Osteoblast (primary cell): ENCODE data around the gene GPR85. TPM values are rescaled to one million over a fixed set of nuclear protein-coding genes. Genes with fewer than 3 reads are reported as not detected.

Source experiments
- DNase-seq: peaks from one replicate; pipeline ENCODE4 v3.0.0; 2011; ENCODE audit warnings: low spot score, mixed read lengths; ENCODE audit not compliant: insufficient read length; ENCODE audit errors: missing footprints
- H2AFZ ChIP-seq: 2 replicates; pipeline ENCODE4 v1.6.0; 2011; ENCODE audit warnings: mild to moderate bottlenecking, low read length
- H3K27ac ChIP-seq: 2 replicates; pipeline ENCODE4 v1.5.1; 2011; ENCODE audit warnings: mild to moderate bottlenecking, low read depth, low read length, moderate library complexity
- H3K27me3 ChIP-seq: 2 replicates; pipeline ENCODE4 v1.6.0; 2012; ENCODE audit warnings: mild to moderate bottlenecking, control low read depth, inconsistent platforms, low read length, moderate library complexity; ENCODE audit not compliant: insufficient read depth
- H3K36me3 ChIP-seq: 2 replicates; pipeline ENCODE4 v1.5.1; 2011; ENCODE audit warnings: mild to moderate bottlenecking, low read length, control low read depth, moderate library complexity; ENCODE audit not compliant: insufficient read depth
- H3K4me1 ChIP-seq: 2 replicates; pipeline ENCODE4 v1.5.1; 2011; ENCODE audit warnings: mild to moderate bottlenecking, low read length, control low read depth, moderate library complexity; ENCODE audit not compliant: insufficient read depth
- H3K4me2 ChIP-seq: 2 replicates; pipeline ENCODE4 v1.6.0; 2011; ENCODE audit warnings: mild to moderate bottlenecking, low read length; ENCODE audit not compliant: insufficient read depth
- H3K4me3 ChIP-seq: fragments of 200-600 bp; sonication (generic); 3 replicates; pipeline ENCODE4 v1.5.1; 2012; ENCODE audit warnings: mild to moderate bottlenecking, low read length, inconsistent platforms; ENCODE audit not compliant: insufficient read depth
- H3K79me2 ChIP-seq: 2 replicates; pipeline ENCODE4 v1.6.0; 2012; ENCODE audit warnings: mild to moderate bottlenecking, low read length, control low read depth, inconsistent platforms; ENCODE audit not compliant: insufficient read depth
- H3K9me3 ChIP-seq: 2 replicates; pipeline ENCODE4 v1.5.1; 2011; ENCODE audit warnings: low read depth, low read length, control low read depth
- H4K20me1 ChIP-seq: 2 replicates; pipeline ENCODE4 v1.6.0; 2012; ENCODE audit warnings: mild to moderate bottlenecking, low read length, control low read depth; ENCODE audit not compliant: insufficient read depth
- CTCF ChIP-seq: IDR thresholded peaks from 2 replicates; pipeline ENCODE4 v1.5.1; 2011; ENCODE audit warnings: mild to moderate bottlenecking, low read depth, low read length, moderate library complexity; ENCODE audit errors: extremely low read depth
- total RNA-seq: library from RNA; depleted of rRNA; stranded (reverse); fragments of >200 nt; gene quantifications from 2 replicates; pipeline ENCODE4 v1.2.3, GENCODE V29; 2012

Gene GPR85
- total RNA-seq, 1 donor, result 7.2 TPM

- no peak for TF ChIP-seq CTCF
- Histone ChIP-seq H3K4me2 (no peak overlapping the region), H3K36me3 (no peaks in the 10 kb centered on the region)
Observed at GRCh38 chr7:113092762-113093161, 6.1 kb upstream of the GPR85 start.

GRCh38 chr7:113087071-113087998 lies 708 bp upstream of the GPR85 start:
- no peaks in the 10 kb centered on the region for H3K36me3 ChIP-seq
- H3K79me2 ChIP-seq, result no peaks in the 10 kb centered on the region
- peak overlapping the region; percentile 69 for H2AFZ ChIP-seq
- H3K27ac ChIP-seq, result peak overlapping the region; percentile 97
- peaks cover 13% of the 10 kb centered on the region for H3K4me1 ChIP-seq
- no peaks in the 10 kb centered on the region for H4K20me1 ChIP-seq
- TF ChIP-seq CTCF, result no peak
- H3K9me3 ChIP-seq, result no peaks in the 10 kb centered on the region
- peak overlapping the region; percentile 76 for H3K4me3 ChIP-seq
- DNase-seq, result peak; percentile 92
- no peaks in the 10 kb centered on the region for H3K27me3 ChIP-seq
- peak overlapping the region; percentile 93 for H3K4me2 ChIP-seq

More at GRCh38 chr7:113092762-113093161, 6.1 kb upstream of the GPR85 start:
- H3K9me3 ChIP-seq, result no peaks in the 10 kb centered on the region
- H4K20me1 ChIP-seq, result no peaks in the 10 kb centered on the region
- no peak for DNase-seq
- no peaks in the 10 kb centered on the region for H3K27me3 ChIP-seq
- no peak overlapping the region for H3K4me3 ChIP-seq
- peaks cover 4% of the 10 kb centered on the region for H3K4me1 ChIP-seq
- no peaks in the 10 kb centered on the region for H3K79me2 ChIP-seq
- H3K27ac ChIP-seq, result no peak overlapping the region
- H2AFZ ChIP-seq, result no peak overlapping the region

- H3K27ac ChIP-seq, result peak overlapping the region; percentile 97
- peaks cover 13% of the 10 kb centered on the region for H3K4me1 ChIP-seq
- H3K27me3 ChIP-seq, result no peaks in the 10 kb centered on the region
- H3K9me3 ChIP-seq, result no peaks in the 10 kb centered on the region
- H3K4me2 ChIP-seq, result peak overlapping the region; percentile 93
- peak overlapping the region; percentile 76 for H3K4me3 ChIP-seq
- H4K20me1 ChIP-seq, result no peaks in the 10 kb centered on the region
- H2AFZ ChIP-seq, result peak overlapping the region; percentile 96
- no peaks in the 10 kb centered on the region for H3K36me3 ChIP-seq
- TF ChIP-seq CTCF, result no peak
- peak; percentile 63 for DNase-seq
- H3K79me2 ChIP-seq, result no peaks in the 10 kb centered on the region
Observed at GRCh38 chr7:113085781-113086390, 741 bp downstream of the GPR85 start.
